Neural progenitor cell (in vitro differentiated cells): ENCODE data around the gene TEDC1.

Experiments
- EZH2 ChIP-seq: fragments of 200-600 bp; sonication (generic); IDR thresholded peaks from 2 replicates; pipeline ENCODE4 v1.6.1; 2017; ENCODE audit warnings: antibody characterized with exemption, mild to moderate bottlenecking, moderate library complexity
- TF ChIP-seq, protein P1 (sequence below): fragments of 200-600 bp; sonication (generic); IDR thresholded peaks from 2 replicates; pipeline ENCODE4 v1.5.1; 2017; ENCODE audit warnings: antibody characterized with exemption, mild to moderate bottlenecking

DNA sequence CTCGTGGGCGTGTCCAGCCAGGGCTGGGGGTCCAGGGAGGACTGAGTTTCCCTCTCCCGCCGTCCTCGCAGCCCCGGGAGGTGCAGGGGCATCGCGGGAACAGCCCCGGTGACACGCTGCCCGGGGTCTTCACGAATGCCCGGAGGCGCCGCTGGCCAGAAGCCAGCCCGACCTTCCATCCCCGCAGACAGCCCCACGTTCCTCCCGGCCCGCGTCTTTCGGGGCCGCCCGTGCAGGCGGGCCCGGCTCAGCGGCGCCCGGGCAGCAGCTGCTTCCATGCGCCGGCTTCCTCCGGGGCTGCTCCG is 827 bp upstream of the TEDC1 start:
- TF ChIP-seq, protein P1, sequence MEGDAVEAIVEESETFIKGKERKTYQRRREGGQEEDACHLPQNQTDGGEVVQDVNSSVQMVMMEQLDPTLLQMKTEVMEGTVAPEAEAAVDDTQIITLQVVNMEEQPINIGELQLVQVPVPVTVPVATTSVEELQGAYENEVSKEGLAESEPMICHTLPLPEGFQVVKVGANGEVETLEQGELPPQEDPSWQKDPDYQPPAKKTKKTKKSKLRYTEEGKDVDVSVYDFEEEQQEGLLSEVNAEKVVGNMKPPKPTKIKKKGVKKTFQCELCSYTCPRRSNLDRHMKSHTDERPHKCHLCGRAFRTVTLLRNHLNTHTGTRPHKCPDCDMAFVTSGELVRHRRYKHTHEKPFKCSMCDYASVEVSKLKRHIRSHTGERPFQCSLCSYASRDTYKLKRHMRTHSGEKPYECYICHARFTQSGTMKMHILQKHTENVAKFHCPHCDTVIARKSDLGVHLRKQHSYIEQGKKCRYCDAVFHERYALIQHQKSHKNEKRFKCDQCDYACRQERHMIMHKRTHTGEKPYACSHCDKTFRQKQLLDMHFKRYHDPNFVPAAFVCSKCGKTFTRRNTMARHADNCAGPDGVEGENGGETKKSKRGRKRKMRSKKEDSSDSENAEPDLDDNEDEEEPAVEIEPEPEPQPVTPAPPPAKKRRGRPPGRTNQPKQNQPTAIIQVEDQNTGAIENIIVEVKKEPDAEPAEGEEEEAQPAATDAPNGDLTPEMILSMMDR: no peak
- no peak for TF ChIP-seq EZH2
